HG02970 (cell line): ENCODE results near the gene TSTD1.

ENCODE experiments used
- ATAC-seq: cut with Tn5 transposase; IDR thresholded peaks from one replicate; pipeline ENCODE4 v1.9.1; 2021; ENCODE audit warnings: mild to moderate bottlenecking, moderate library complexity, moderate number of reproducible peaks; ENCODE audit not compliant: unreplicated experiment, low FRiP score

The TSTD1 gene, protein sequence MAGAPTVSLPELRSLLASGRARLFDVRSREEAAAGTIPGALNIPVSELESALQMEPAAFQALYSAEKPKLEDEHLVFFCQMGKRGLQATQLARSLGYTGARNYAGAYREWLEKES

DNA sequence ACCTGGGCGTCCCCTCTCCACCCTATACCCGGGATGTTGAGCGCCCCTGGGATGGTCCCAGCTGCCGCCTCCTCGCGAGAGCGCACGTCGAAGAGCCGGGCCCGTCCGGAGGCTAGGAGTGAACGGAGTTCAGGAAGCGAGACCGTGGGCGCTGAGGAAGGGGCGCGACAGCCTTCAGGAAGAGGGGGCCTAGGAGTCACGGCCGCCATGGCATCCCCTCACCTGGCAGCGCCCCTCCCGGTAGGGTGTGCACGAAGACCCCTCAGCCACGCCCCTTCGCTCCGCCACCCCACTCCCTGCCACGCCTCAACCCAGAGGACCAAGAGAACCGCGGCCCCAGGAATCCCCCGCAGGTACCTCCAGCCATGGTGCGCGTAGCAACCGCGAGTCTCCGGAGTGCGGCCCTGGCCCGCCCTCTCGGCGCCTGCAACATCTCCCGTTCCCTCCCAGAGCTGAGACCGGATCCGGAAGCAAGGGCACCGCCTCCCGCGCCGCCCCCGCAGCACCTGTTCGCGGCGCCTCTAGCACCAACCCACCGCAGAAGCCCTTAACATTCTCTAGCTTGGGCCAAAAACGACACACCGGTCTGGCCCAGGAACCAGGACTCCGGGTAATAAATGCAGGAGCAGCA is at the start of gene TSTD1:
TSTD1 (minus strand) TSS at position 442 of the 631 bp plus-strand sequence; CDS start at position 367, 75 bp downstream.
- peak; percentile 66 for ATAC-seq

DNA sequence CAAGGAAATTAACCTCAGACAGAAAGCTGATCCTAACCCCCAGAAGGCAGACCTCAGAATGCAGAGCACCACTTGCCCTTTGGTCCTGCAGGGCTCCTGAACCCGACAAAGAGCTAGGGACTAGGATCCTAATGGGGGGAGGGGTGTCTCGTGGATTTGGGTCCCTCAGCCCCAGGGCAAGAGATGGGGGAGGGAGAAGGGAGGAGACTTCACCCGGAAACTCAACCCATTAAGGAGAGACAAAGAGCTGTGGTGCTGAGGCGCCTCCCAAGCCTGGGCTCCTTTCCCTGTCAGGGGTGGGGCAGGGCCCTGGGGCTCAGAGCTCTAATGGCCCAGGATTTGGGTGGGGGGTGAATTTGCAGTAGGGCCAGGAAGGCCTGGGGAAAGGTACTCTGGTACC is 47.7 kb upstream of the TSTD1 start:
- ATAC-seq = no peak

DNA sequence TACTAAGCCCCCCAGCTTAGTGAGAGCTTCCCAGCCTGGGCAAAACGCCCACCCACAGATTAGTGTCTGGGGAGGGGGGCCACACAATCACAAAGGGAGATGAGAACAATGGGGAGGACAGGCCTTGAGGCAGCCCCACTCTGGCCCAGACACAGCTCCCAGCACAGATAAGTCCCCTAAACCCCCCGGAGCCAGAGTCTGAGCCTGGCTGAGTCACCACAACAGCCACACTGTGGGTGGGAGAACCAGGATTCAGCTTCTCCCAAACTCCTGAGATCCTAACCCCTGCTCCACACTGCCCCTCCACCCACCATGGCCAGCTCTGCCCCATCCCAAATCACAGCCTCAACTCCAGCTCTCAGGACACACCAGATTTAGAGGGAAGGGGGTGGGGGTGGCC is 46.4 kb upstream of the TSTD1 start:
- no peak for ATAC-seq

DNA sequence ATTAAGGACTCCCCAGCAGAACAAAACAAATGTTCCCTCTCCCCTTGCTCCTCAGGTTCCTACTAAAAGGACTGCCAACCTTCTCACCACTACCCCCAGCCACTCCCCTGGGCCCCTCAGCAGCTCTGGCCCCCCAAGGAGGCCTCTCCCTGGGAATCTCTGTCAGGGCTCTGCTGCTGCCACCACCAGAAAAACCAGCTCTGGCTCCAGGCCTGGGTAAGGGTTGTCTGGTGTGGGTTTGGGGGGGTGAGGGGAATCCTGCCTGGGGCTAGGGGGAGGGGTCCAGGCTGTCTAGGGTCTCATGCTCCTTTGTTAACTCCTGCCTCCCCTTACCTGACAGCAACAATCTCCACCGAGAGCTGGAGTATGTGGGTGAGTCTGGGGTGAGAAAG is 45.8 kb upstream of the TSTD1 start:
- ATAC-seq = no peak

DNA sequence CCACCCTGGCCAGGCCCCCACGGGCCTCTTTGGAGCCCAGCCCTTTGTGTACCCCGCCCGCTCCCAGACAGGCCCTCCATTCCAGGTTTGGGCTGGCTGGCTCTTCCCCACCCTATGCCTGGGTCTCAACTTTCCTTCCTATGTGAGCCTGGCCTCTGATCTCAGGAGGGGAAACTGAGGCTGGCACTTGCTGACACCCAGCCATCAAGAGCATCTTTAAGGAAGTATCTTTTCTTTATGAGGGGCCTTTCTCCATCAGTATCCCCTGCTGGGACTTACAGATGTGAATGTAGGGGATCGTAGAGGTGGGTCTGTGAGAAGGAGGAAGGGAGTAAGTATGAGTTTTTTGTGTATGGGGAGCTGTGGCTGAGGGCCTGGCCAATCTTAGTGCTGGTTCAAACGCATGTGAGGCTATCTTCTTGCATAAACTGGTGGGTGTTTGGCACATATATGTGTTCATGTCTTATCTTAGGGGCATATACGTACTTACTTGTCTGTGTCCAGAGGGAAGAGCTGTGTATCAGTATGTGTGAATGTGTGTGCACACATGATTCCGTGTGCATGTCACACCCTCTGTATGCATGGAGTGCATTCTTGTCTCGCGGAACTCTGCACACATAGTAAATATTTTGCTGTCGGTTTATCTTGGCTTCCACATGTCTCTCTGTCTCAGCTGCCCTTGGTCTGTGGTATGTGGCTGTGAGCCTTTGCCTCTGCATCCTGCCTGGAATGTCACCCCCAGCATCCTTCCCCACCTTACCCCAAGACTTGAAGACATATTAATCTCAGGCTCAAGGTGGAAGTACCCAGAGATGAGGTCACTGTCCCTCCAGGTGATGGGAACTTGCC is 45.2 kb upstream of the TSTD1 start:
- ATAC-seq = no peak

DNA sequence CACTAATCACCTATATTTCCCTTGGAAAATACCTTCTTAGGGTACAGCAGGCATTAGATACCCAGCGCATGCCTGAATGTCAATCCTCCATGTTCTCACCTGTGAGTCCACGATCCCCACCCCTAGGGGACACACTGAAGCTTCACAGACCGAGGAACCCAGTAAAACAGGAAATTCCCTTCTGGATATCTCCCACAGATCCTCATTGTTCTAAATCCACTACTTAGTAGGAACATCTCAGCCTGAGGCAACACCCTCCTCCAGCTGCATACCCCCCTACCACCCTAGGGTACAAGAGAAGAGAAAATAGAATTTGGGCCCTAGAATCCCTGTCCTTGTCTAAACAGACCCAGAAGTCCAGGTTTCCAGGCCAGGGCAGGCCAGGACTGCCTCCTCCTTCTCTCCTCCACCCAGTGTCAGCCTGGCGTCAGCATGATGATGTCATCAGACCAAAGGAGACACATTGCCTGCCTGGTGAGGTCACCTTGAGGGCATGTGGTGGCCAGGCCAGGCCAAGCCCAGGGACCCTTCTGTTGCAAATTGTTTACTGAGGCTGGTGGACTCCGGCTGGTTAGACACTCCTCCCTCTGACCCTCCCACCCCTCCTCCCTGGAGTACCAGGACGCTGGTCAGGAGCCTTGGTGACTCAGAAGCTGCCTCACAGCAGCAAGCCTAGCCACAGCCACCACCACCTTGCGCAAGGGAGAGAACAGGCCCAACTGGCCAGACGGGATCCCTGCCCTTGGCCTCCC is 44.4 kb upstream of the TSTD1 start:
- no peak for ATAC-seq

DNA sequence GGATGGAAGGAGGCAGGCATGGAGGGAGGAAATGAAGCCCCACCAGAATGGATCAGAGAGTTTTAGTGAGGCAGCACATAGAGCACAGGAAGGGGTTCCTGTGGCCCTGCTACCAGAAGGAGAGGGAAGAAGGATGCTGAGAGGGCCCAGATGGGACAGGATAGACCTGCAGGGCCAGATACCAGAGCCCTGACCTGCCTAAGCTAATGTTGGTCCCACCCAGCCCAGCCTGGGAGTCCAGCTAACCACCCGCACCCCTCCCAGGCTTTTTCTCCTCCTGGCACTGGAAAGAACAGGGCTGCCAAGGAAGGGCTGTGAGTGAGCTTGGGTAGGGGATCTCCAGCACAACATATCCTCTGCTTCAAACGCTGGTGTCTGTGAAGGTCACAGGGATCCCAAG is 43.7 kb upstream of the TSTD1 start:
- ATAC-seq = no peak

DNA sequence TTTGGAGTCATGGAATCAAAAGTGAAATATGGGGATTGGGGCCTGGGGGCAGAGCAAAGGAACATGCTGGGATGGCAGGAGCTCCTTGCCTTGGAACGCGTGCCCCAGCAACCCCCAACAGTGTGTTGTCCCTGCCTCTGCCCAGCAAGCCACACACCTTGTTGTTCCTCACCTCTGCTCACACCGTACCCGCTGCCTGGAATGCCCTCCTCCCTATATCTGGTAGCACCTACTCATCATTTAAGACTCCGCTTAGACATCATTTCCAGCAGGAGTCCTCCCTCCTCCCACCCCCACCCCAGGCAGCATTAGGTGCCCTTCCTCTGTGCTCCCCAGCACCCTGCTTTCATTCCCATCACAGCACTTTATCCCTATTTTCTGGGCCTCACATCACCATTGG is 42.8 kb upstream of the TSTD1 start:
- ATAC-seq = no peak

DNA sequence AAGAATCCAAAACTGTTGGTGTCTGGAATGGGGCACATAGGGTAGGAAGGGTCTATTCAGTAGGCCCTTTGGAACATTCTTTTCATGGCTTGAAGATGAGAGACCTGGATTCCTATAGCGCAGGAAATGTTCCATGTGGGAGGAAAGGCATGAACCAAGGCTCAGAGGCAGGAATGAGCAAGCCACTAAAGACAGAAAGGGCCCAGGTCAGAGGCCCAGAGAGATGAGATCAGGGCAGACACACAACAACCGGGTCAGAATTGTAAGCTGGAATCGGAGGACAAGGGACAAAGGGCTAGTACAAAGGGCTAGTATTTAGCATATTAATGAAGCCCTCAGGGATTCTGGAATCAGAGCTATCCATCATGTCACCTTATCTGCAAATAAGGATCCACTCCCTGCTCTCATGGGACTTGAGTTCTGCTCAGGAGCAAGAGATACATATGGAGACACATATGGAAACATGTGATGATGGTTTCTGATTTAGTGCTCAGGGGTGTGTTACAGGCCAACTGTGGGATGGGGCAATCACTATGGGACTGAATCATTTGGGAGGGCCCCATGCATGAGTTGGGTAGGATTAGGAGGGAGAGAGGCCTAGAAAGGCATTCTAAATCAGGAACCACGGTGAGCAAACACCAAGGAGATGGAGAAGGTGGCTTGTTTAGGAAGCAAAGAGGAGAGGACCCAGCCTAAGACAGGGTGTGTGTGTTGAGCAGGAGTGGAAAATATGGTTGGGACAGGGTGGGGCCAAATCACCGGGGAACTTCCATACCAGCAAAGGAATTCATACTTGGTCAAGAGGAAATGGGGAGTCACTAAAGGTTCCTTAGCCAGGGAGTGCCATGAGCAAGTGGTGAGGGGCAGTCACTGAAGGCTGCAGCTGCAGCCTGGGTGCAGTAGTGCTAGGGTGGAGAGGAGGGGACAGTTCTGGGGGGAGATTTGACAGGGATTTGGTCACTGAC is 42.0 kb upstream of the TSTD1 start:
- ATAC-seq = no peak

DNA sequence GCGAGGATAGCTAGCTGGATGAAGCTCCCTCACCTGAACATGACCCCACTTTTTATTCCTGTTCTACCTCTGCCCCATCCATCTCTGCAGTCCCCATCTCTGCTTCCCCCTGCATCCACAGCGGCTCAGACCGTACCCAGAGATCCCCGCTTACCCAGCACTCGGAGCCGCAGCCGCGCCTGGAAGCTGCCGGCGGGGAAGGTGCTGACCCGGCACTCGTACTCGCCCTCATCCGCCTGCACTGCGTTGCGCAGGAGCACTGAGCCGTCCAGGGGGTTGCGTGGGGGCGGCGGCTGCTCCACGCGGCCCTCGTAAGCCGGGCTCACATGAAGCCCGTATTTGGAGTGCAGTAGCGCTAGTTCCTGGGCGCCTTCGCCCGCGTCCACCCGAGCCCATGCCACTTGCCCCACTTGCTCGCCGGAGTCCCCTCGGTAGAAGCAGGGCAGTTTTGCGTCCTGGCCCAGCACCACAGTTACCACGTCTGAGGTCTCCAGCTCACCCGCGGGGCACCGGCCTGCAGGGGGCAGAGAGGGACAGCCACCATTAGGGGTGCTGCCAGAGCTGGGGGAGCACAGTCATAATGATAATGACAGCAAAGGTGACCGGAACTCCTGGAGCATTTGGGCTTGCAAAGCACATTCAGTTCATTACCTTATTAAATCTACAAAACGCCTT is 40.8 kb upstream of the TSTD1 start:
- no peak for ATAC-seq

DNA sequence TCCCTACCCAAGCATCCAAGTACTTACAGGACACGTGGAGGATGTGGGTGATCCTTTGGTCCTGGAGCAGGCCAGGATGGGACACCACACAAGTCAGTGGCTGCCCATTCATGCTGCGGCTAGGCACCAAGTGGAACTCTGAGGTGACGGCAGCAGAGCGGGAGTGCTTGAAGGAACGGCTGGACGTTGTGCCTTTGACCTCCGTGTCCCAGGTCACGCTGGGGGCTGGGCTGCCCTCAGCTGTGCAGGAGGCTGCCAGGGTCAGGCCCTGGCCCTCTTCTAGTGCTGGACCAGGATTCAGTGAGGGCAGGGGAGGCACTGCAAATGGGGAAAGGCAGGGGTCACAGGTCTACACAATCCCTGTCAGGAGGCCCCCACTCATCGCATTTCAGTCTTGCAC is 38.7 kb upstream of the TSTD1 start:
- no peak for ATAC-seq

DNA sequence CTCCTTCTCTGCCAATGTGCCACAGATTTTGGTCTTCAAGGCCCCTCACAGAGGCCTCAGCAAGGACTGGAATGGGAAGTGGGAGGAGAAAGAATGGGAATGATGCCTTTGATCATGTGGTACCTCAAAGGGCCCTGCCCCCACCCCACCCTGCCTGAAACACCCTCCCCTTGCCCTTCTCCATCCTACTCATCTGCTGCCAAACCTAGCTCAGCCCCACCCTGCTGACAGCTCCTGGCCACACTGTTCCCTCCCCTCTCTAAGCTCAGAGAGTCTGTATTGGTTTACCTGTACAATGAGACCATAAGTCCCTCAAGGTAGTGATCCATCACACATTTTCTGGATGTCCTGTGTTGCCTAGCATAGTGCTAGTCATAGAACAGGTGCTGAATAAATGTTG is 37.6 kb upstream of the TSTD1 start:
- ATAC-seq = no peak

DNA sequence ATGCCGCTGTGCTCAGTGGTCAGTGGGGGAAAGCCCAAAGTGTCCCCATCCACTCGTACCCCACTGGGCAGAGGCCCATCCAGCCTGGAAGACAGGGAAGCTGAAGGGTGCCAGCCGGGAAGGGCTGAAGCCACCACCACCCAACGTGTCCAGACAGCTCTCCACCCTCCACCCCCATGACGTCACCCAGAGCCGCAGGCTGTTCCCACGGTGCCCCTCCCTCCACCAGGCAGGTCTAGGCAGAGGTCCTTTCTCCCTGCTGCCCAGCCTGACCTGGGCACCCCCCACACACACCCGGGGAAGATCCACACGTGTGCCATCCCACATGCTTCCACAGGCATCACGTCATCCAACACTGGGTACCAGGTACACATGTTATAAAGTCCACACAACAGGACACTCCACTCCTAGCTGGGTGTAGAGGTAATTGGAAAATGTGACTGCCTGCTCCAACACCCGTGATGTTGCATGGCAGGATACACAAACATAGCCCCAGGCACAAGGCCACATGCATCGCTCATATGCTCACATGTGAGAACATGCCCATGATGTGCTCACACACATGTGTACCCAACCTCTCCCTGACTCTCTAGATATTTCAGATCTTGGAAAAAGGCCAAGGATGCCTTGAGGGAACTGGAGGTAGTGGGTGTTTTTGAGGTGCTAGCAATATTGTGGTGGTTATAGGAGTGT is 36.1 kb upstream of the TSTD1 start:
- ATAC-seq = no peak

DNA sequence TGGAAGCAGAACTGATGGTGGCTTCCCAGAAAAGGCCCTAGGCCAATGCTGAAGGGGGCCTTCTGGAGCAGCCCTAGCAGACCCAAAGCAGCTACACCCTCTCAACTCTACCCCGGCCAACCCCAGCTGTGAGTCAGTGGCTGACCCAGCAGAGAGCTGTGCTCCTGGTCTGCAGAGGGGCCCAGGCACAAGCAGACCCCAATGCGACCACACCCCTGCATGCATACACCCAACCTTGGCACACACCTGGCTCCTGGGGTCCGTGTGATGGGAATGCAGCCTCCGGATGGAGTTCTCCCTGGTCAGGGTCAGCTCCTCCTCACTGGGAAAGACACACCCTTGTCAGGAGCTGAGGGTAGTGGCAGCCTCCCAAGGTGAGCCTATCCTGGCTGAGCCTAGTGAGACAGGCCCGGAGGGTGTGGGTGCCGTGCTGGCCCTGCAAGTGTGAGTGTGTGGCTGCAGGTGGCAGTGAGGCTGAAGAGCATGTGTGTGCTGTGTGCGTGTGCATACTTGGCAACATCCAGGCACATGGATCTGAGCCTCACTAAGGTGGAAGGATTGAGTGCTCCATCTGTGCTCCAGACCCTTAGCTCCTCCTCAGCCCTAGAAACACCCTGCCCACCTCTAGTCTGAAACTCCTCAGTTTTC is 34.8 kb upstream of the TSTD1 start:
- no peak for ATAC-seq

DNA sequence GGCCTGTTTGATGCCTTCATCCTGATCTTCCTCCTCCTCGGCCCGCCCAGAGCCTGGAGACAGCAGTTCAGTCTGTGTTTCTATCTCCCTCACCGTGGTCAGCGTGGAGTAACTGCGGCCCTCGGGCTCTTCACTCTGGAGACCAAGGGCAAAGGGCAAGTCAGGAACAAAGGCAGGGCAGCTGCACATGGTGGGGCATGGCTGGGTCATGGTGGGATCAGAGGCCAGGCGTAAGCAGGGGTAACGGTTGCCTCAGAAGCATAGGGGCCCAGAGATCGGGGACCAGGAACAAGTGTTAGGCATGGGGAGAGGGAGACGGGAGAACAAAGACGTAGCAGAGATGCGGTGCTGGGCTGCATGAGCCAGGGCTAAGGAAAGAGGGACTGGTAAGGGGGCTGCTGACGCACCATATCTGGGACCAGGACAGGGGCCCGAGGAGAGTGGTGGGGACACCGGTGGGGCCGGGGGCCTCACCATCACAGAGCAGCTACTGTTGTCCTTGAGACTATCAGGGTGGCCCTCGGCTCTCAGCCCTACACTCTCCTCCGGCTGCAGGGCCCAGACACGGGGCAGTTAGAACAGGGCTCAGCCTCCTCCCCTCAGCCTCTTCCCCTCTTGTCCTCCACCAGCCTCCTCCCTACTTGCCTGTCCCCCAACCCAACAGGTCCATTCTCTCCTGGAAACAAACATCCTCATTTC is 34.1 kb upstream of the TSTD1 start:
- no peak for ATAC-seq

DNA sequence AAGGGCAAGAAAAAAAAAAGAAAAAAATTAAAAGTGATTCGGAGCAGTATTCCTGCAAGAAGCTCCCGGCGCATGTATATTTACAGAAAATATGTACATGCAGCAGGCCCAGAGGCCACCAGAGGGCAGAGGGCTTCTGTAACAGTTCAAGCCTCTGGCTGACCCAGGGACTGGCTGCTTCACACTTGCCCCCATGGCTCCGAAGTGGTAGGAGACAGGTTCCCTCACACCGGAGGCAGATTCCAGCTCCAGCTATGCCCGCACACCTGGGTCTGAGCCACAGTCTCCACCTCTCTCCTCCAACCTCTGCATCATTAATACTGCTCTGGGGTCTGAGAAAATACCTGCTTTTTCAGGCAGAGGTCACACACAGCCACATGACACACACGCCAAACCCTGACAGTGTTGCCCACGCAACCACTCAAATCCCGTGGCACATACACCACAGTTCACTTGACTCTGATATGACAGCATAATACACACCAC is 33.2 kb upstream of the TSTD1 start:
- no peak for ATAC-seq

DNA sequence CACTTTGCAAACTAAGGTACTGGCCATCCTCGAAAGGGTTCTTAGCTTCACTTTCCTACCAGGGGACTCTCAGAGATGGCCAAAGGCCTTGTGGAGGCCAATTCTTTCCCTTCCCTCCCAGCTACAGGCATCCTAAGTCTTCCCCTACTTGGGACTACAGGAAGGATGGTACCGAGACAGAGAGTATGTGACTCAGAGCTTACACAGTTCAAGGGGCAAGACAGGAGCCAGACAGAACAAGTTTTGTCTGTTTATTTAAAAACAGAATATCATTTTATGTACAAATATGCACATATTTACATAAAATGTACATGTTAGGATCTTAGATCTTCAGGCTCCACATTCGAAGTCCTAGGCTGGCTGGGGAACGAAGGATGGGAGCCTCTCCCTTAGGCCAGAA is 32.0 kb upstream of the TSTD1 start:
- no peak for ATAC-seq
